AG10803 (cell line): ENCODE results near the gene CHMP4B.
A peak's percentile ranks its signal among the peaks of the same experiment; 100 is the strongest.
"Not testable (repeated sequence)": the region's sequence is repeated elsewhere in the genome, so short reads cannot be mapped to it uniquely, and the experiment has no call there.

Experiments used
- DNase-seq: peaks from one replicate; pipeline ENCODE4 v3.0.0; 2010; ENCODE audit warnings: low read depth
- H3K4me3 ChIP-seq: 2 replicates; pipeline ENCODE4 v1.5.1; 2011; ENCODE audit warnings: mild to moderate bottlenecking, low read length, control low read depth
- CTCF ChIP-seq: conservative IDR thresholded peaks from 2 replicates; pipeline ENCODE4 v1.5.1; 2011; ENCODE audit warnings: mild to moderate bottlenecking, low read length, control low read depth, inconsistent platforms

The CHMP4B gene

GRCh38 chr20:33789109-33789857 lies 21.9 kb upstream of the CHMP4B start:
- peak; percentile 92 for DNase-seq
- TF ChIP-seq CTCF, result no peak

GRCh38 chr20:33789858-33790182 lies 21.3 kb upstream of the CHMP4B start:
- no peak for DNase-seq
- no peak for TF ChIP-seq CTCF
- H3K4me3 ChIP-seq, result no peak overlapping the region

More at GRCh38 chr20:33789109-33789857, 21.9 kb upstream of the CHMP4B start:
- no peak overlapping the region for H3K4me3 ChIP-seq

GRCh38 chr20:33790566-33790965 lies 20.6 kb upstream of the CHMP4B start:
- no peak for TF ChIP-seq CTCF
- no peak for DNase-seq
- H3K4me3 ChIP-seq, result no peak overlapping the region

GRCh38 chr20:33791021-33791420 lies 20.1 kb upstream of the CHMP4B start:
- no peak for DNase-seq
- no peak for TF ChIP-seq CTCF
- H3K4me3 ChIP-seq, result no peak overlapping the region

GRCh38 chr20:33791540-33791939 lies 19.6 kb upstream of the CHMP4B start:
- H3K4me3 ChIP-seq, result no peak overlapping the region
- no peak for TF ChIP-seq CTCF
- no peak for DNase-seq

- peak; percentile 33 for DNase-seq
Observed at GRCh38 chr20:33791959-33792597, 19.1 kb upstream of the CHMP4B start.

GRCh38 chr20:33792598-33792989 lies 18.6 kb upstream of the CHMP4B start:
- DNase-seq, result not testable (repeated sequence)

More at GRCh38 chr20:33791959-33792597, 19.1 kb upstream of the CHMP4B start:
- no peak overlapping the region for H3K4me3 ChIP-seq
- peak; percentile 68 for TF ChIP-seq CTCF

More at GRCh38 chr20:33792598-33792989, 18.6 kb upstream of the CHMP4B start:
- H3K4me3 ChIP-seq, result not testable (repeated sequence)
